ENCODE data around the gene ANO2. TPM values are rescaled to one million over a fixed set of nuclear protein-coding genes. Genes with fewer than 3 reads are reported as not detected.

ANO2 gene
- polyA plus RNA-seq, 1 donor = 3.9 TPM

DNA sequence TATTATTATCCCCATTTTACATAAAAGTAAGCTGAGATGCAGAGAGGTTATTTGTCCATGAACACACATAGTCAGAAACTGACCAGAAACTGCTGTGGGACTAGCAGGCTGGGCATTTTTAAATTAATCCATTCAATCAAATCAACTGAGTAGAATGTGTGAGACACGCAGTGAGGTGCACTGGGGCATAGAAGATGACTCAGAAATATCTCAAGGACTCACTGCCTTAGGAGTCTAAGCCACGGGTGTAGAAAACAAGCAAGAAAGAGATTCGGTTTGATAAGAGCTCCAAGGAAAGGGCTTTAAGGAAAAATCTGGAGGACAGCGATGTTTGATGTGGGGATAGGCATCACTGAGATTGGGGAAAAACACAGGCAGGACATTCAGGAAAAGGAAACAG is 127.8 kb downstream of the ANO2 start:
- no peak for DNase-seq

DNA sequence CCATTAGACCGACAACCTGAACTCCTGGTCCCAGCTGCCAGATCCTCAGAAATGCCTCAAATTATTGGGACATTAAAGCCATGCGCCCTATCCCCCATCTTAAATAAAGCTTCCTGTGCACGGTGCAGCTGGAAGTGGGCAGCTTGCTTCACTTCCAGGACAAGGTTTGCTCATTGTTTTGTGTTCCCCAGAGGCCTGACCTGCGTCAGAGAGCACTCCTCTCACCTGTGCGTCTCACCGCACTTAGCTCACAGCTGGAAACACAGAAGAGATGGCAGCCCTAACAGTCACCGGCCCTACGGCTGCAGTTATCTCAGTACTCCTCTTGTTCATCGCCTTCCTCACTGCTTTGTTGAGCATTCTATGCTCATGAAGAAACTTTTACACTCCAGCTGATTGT is 135.5 kb downstream of the ANO2 start:
- no peak for DNase-seq

DNA sequence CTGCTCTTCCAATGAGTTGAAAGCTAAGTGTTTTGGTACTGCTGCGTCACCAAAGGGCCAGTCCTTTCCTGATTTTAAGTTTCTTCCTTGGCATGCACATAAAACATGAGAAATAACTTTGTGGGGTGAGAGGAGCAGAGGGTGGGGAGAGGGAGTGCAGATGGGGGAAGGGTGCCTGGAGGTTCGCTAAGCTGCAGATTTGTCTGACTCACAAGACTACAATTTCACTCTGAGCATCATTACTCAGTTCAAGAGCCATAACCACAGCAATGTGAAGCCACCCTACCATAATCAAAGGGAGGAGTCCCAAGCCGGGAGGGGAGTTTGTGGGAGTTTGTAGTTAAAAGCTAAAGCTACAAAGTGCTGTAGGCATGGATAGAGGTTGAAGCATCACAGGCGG is 136.1 kb downstream of the ANO2 start:
- DNase-seq = no peak

DNA sequence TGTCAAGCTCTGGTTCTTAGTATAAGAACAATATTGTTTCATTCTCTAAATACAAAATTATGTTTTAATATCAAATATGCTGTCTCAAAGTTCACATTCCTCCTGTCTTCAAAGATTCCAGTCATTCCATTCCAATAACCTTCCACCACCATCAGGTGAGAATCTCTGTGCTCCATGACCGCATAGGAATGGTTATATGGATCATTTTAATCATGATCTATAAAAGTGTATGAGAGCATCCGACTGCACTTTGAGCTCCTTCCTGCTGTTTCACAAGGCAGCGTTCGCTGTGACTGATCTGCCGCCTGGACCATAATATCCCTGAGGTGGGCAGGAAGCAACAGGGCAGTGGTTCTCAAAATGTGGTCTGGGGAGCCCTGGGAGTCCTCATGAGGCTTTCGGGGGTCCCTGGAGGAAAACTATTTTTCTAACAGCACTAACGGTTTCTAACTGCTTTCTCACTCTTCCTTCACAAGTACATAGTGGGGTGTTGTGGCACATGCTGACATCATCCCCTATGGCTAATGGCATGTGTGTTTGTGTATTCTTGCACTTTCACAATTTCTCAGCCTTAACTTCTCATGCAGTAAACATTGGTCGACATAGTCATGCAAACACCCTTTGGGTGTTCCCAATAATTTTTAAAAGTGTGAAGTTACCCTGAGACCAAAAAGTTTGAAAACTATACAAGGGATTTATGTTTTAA is 137.4 kb downstream of the ANO2 start:
- DNase-seq = no peak

DNA sequence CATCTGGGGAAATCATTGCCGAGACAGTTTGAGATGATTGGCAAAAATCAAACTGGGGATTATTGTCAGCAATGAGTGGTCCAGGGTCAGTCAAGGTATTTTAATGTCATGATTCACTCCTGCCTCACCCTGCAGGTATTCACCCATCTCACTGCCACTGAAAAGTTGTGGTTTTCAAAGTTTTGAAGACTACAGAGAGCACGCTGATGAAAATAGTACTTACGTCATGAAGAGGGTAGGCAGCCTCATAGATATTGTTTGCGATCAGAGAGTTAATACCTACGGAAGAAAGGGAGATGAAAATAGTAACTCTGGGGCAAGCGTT is 138.0 kb downstream of the ANO2 start:
- DNase-seq = no peak

DNA sequence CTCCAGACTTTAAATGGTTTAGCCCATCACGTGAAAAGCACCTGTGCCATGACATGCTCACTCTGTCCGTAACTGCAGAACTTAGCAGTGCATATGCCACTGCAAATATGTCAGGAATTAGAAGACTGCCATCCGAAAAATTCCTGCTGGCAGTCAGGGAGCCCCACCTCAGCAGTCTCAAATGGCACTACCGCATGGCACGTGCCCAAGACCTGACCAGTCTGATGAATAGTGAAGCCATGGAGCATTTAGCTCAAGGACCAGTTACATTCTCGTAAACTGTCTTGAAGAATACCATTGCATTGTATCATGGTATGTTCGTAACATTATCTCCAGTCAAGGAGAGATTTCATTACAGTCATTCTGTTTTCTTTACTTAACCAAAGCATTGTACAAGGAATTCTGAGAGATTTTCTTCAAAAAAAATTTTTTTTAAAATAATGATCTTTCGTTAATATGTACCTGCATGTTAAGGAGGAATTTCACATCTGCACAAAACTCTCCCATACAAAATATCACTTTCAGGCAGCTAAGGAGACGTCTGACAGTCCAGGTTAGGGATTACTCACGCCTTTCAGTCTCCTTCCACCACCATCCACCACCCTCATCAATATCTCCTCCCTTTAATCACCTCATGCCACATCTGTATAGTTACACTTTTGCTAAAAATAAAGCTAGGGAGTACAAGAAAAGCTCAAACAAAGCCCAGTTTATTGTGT is 138.5 kb downstream of the ANO2 start:
- DNase-seq = no peak

DNA sequence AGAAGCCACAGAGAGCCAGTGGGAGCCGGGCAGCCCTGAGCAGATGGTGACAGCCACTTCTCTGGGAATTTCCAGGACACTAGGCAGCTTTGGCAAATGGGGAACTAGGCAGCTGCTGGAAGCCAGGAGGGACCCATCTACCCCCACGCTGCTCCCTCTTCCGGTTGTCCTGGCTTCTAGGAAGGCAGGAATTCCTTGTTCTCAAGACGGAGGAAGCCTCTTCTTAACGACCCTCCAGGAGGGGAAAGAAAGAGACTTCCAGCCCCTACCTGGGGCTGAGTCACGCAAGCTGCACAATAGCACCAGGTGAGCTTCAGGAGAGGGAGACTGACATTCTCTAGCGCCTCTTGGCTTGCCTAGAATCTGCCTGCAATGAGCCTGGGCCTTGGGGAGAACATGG is 141.5 kb downstream of the ANO2 start:
- DNase-seq = no peak

DNA sequence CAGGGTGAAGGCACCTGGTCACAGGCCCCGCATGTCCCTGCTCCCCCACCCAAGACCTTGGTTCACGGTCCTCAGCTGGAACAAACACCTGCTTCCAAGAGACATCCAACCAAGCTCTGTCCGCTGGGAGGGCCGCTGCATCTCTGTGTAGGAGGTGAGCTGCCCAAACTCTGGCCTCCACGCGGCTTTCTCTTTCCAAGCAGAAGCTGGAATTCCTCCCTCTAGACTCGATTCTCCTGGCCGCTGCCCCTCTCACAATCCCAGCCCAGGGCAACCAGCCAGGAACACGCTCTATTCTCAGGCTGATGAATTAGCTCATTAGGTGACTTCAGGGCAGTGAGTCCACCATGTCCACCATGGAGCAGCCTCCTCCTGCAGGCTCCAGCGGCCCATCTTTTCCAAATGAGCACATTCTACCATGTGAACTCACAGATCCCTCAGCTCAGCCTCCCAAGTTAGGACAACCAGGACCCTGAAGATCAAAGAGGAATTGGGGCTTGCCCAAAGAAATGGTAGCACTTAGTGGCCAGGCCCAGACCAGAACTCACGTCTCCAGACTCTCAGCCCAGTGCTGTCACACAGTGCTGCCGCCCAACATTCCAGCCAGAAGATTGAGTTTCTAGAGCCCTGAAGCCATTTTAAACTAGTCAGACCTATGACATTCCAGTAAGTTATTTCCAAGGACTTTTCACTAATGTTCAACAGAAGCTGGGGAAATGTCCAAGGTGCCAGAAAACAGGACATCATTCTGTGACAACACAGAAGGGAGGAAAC is 146.6 kb downstream of the ANO2 start:
- DNase-seq = no peak

DNA sequence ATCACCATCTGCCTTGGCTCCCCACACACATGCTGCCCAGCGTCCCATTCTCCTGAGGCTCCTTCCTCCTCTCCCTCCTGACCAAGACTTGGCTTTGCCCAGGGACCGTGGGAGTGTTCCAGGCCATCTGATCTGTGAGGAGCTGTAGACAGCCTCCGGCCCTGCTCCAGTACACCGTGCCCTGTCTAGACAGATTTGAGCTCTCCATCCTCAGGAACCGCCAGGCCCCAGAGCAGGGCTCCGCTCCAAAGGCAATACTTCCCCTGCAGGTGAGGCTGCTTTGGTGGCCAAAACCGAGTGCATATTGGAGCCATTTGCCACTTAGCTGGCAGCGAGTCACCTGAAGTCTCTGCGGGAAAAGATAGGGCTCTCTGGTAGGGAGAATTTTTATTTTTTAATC is 147.4 kb downstream of the ANO2 start:
- no peak for DNase-seq

DNA sequence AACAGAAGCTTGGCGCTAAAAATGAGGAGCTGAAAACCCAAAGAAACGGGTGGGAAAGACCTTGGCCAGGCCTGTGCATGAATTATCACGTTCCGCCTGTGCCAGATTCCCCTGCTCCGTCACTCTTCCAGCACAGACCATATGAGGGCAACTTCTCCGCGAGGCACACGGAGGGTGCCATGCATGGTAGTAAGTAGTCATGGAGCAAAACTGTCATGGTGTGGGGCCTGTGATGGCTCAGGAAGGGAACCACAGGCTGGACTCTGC is 148.2 kb downstream of the ANO2 start:
- DNase-seq = no peak

DNA sequence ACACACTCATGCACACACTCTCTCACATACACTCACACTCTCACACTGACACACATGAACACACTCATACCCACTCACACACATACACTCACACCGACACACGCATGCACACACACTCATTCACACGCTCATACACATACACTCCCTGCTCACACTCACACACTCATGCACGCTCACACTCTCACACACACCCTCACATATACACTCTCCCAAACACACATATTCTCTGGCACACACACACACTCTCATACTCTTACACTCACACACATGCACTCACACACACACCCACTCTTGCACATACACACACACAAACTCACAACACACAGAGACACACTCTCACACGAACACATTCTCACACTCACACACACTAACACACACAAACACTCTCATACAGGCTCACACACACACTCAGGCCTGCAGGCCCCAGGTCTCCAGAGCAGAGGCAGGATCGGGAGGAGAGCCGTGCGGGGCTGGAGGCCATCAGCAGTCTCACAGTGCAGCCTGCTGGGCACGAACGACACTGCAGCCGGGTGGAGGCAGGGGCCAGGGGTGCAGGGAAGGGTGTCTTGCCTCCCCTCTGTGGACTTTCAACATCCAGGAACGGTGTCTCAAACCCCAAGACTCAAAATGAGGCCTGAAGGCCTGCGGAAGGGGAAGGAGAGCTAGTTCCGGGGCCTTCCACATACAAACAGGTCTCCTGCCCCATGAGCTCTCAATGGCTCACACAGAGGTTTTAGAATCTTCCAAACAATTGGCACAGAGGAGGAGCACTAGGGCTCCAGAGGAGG is 148.7 kb downstream of the ANO2 start:
- peak; percentile 33 for DNase-seq

DNA sequence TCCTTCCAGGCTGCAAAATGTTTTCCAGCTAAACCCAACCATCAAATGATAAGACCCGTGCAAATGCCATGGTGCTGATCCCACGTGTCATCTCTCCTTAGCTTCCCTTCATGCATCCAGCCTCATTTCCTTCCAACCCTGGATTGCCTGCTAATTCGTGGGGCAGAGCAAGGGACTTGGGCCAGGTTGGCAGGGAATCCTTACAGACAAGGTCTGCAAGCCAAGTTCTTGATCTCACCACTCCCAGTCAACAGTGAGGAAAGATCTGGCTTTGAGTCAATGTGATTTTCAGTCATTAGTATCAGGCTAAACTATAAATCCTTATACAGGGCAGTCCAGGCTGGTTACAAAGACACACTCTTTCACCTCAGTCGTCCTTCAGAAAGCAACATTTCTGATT is 150.9 kb downstream of the ANO2 start:
- no peak for DNase-seq

DNA sequence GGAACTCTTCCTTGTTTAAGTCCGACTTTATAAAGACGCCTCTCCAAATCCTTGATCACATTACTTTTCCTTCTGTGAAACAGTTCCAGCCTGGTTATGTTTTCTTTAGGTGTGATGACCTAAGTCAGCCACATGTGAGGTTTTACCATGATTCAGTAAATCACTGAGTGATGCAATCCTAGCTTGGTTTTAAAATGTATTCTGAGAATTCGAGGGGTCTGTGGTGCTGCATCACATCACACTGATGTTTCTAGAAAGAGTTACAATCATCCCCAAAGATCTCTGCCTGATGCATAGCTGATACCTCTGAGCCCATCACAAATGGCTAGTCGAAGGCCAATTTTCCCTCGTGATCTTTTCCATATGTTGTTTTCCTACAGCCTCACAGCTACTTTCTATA is 152.7 kb downstream of the ANO2 start:
- no peak for DNase-seq

DNA sequence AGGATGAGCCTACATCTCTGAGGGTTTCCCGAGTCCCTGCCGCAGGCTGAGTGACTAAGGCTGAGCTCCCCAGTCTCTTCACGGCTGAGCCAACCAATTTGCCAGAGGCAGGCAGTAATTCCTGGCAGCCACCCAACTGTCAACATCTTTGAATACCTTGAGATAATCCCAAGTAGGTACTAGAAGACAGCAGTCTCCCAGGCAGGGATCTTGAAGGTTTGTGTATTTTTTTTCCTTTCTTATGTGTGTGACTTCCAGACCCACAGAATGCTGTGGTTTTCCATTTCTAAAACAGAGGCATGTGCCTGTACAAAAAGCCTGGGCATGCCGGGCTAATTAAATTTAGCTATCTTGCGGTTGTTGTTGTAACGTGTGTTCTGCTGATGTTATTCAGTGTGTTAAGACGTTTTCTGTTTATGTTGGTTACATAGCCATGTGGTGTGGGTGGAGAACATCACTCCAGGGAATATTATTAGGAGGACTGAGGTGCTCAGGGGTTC is 155.5 kb downstream of the ANO2 start:
- DNase-seq = no peak

DNA sequence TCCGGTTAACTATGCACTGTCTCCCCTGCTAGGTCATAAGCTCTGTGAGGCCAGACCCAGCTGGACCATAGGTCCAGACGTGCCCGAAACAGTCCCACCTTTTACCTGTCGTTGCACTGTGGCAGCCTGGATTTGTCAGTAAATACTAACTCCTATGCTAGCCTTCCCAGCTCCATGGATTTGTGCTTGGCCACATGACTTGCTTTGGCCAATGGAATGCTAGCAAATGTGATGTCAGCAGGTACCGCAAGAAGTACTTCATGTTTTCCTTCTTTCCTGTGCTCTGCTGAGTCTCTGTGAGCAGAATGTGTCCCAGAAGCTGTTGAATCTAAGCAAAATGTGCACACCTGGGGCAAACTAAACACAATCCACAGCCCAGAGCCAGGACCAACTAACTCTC is 157.2 kb downstream of the ANO2 start:
- DNase-seq = no peak

DNA sequence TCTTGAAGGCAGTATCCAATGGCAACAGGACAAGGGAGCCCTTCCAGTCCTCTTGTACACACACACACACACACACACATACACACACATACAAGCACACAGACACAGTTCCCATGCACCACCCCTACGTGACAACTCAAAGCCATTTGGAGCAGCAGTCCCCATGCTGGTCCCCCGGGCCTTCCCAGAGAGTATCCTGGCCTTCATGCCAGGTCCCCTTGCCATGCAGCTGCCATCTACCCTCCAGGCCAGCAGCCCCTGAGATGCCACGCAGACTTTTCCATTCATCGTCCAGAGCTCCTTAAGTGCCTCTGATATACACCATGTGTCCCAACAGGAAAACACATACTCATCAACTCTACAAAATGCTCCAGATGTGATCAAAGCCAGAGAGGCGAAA is 159.5 kb downstream of the ANO2 start:
- DNase-seq = no peak

DNA sequence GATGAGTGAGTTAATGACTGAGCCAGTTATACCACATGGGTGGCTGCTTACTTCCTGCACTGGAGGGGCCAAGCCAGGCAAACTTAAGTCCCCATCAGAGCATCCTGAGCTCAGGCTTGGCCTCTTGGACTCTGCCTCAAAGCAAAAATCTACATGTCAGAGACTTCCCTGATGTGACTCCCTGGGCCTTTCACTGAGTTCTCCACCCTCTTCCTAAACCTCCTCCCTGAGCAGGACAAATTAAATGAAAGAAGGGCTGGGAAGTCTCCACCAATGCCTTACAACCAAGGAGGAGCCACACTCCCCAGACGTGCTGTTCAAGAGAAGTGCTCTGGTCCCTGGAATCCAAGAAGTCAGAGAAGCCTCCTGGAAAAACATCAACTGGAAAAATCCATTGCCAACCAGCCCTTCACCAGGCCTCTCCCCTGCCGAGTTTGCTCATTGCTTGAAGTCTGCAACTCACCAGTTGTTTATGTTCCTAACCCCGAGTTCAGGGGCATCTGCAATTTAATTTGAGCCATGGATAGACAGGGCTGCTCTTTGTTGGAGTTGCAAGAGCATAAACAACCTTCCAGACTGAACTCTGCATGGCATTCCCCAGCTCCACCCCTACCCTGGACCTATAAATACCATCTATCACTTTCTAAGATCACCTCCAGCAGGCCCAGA is 160.5 kb downstream of the ANO2 start:
- no peak for DNase-seq

DNA sequence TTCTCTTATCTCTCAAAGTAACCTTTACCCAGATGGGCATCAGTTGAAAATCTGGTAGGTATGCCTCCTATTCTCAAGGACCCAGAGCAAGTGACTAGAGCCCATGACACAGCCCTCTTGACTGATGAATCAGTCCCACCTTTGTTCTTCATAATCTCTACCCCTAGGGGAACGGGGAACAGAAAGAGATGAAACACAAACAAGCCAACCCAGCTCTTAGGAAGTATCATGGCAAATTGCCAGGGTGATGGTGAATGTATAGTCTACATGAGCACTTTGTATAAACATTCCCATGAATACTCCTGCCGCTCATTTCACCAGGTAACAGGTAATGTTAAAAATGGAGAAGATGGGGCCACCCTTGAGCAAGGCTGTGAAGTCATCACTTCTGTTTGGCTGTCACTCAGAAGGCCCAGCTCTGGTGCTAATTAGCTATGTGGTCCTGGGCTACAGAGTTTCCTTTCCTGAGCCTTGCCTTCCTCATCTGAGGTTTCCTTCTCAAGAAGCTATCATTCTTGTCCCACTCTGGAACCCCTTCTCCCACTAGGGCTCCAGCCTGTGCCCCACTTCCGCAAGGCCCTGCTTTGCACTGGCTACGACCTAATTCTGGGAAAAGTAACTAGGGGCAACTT is 161.7 kb downstream of the ANO2 start:
- DNase-seq = no peak

DNA sequence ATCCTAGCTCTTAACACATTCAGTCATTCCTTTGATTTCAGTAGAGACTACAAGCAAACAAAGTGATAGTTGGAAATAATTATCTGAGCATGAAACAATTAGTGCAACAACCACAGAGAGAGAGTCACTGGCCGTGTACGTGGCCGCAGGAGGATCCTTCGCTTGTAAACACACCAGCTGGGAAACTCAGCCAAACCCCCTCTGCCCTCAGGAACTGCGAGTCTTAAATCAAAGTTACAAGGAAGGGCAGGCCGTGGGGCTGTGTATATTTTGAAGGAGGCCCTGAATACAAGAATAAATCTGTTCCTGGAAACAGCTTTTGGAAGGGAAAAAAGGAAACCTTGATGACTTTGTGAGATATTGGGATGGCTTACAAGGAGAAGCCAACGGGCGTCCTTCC is 164.5 kb downstream of the ANO2 start:
- no peak for DNase-seq

DNA sequence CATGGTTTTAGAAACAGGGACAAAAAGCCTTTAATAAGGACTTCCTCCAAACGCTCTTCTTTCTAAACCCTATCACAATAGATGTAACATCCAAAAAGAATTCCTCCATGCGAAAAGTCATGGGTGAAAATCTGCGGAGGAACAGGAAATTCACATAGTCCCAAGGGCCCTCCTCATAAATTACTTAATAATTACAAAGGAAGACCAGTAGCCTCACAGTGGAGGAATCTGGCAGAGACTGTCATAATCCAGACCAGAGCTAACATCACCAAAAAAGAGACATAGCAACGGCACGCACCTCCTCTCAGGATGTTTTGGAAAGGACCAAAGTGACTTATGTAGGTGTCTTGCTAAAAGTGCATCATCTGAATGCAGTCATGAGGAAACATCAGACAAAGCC is 165.7 kb downstream of the ANO2 start:
- no peak for DNase-seq

DNA sequence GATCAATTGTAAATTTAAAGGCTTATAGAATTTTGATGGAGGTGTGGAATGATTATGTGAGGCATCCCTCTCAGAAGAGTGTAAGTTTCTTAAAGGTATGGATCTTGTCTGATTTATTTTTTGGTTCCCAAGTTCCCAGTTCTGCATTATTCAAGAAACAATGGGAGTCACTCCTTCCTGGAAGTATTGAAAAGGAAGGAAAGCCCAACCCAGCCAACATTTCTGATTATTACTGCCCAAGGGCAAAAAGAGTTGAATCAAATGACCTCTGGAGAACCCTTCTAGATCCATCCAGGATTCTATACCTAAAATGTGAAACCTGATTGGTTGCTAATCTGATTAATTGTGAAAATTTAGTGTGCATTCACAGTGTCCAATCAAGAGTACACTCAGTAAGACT is 166.2 kb downstream of the ANO2 start:
- no peak for DNase-seq

DNA sequence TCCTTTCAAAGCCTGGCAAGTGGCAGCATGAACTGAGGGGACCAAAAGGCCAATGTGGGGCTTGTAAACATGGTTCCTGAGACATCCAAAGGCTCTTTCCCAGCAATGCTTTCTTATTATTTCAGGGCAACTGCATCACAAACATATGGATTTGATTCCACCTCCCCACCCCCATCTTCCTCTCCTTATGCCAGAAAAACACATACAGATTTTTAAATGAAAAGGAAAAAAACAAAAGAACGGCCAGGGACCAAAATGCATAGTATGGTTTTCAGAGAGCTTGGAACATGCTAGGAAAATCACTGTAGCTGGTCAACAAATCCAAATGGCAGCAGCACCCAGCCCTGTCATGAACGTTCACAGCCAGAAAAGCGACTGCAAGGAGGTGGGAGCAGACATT is 167.6 kb downstream of the ANO2 start:
- DNase-seq = peak; percentile 20

Measured in hindlimb muscle (tissue), 1 donor.